Endothelial cell of umbilical vein (primary cell): ENCODE results near the gene TRAF3. TPM values are rescaled to one million over a fixed set of nuclear protein-coding genes. Genes with fewer than 3 reads are reported as not detected.

ENCODE experiments used
- BruUV-seq: library from RNA; stranded (reverse); fragments of 400-500 nt; replicated peaks from 2 replicates; lab custom pipeline; 2021; lab: Mats Ljungman, UMichigan
- CTCF ChIA-PET: fragments of 300-600, 350-600 bp; sonication (Branson Sonifier 250); formaldehyde crosslinking; loops from one replicate; lab custom pipeline; 2021; ENCODE audit warnings: antibody characterized with exemption, inconsistent platforms; lab: Charles Lee
- POLR2A ChIA-PET: fragments of 300-600, 350-600 bp; sonication (Branson Sonifier 250); formaldehyde crosslinking; loops from one replicate; lab custom pipeline; 2021; ENCODE audit warnings: antibody characterized with exemption, inconsistent platforms; lab: Charles Lee
- DNase-seq: peaks from one replicate; pipeline ENCODE4 v3.0.0-alpha.2; 2011; ENCODE audit warnings: low read depth, low spot score
- FAIRE-seq: peaks from 2 replicates; lab custom pipeline; 2011; peaks lifted over from hg19 to GRCh38; lab: Jason Lieb, UNC
- H2AFZ ChIP-seq: 2 replicates; pipeline ENCODE4 v1.6.0; 2012; ENCODE audit warnings: low read depth, low read length, control low read depth, inconsistent platforms
- H3K27ac ChIP-seq: 2 replicates; pipeline ENCODE4 v1.5.1; 2011; ENCODE audit warnings: low read depth, mild to moderate bottlenecking, control low read depth, low read length, moderate library complexity; ENCODE audit not compliant: insufficient read depth
- H3K27me3 ChIP-seq, 2 experiments: 2 replicates each; pipeline versions ENCODE4 v1.6.0 to v1.6.1; 2011; ENCODE audit warnings: low read length in 2 of 2, mixed read lengths in 1 of 2; ENCODE audit not compliant: control insufficient read depth in 2 of 2, insufficient read depth in 2 of 2
- H3K36me3 ChIP-seq, 2 experiments: 2 replicates in 1 of 2; 3 replicates in 1 of 2; pipeline ENCODE4 v1.5.1; 2011; ENCODE audit warnings: low read length in 2 of 2, mild to moderate bottlenecking in 1 of 2, moderate library complexity in 1 of 2; ENCODE audit not compliant: control insufficient read depth in 2 of 2, insufficient read depth in 2 of 2; ENCODE audit errors: extremely low read depth in 1 of 2
- H3K4me1 ChIP-seq: 3 replicates; pipeline ENCODE4 v1.5.1; 2011; ENCODE audit warnings: mild to moderate bottlenecking, low read length; ENCODE audit not compliant: control insufficient read depth, insufficient read depth; ENCODE audit errors: extremely low read depth
- H3K4me2 ChIP-seq: 2 replicates; pipeline ENCODE4 v1.6.1; 2011; ENCODE audit warnings: low read length, control low read depth, mixed read lengths; ENCODE audit not compliant: insufficient read depth
- H3K4me3 ChIP-seq, 3 experiments: fragments of 200-600 bp in 1 of 3; sonication (generic), shearing (Covaris generic) in 1 of 3; replicated peaks in 1 of 3; 2 replicates each; pipeline ENCODE4 v1.5.1; 2011 to 2016; ENCODE audit warnings: control low read depth in 3 of 3, low read length in 3 of 3, mild to moderate bottlenecking in 2 of 3, inconsistent platforms in 1 of 3, low read depth in 1 of 3, moderate library complexity in 1 of 3; ENCODE audit not compliant: insufficient read depth in 1 of 3
- H3K79me2 ChIP-seq: 2 replicates; pipeline ENCODE4 v1.6.0; 2012; ENCODE audit warnings: low read length, inconsistent platforms; ENCODE audit not compliant: control insufficient read depth, insufficient read depth
- H3K9ac ChIP-seq: replicated peaks from 2 replicates; pipeline ENCODE3; 2011; ENCODE audit warnings: low read length, control low read depth; ENCODE audit not compliant: insufficient read depth; ENCODE audit errors: extremely low read depth
- H3K9me1 ChIP-seq: replicated peaks from 3 replicates; pipeline ENCODE4 v1.6.0; 2011; ENCODE audit warnings: mild to moderate bottlenecking, low read length; ENCODE audit not compliant: control insufficient read depth, insufficient read depth; ENCODE audit errors: extremely low read depth
- H3K9me3 ChIP-seq: replicated peaks from 2 replicates; pipeline ENCODE4 v1.5.1; 2012; ENCODE audit warnings: low read length, inconsistent platforms; ENCODE audit not compliant: control insufficient read depth, insufficient read depth
- H4K20me1 ChIP-seq: replicated peaks from 2 replicates; pipeline ENCODE3; 2011; ENCODE audit warnings: mild to moderate bottlenecking, low read length; ENCODE audit not compliant: control insufficient read depth, insufficient read depth; ENCODE audit errors: extremely low read depth
- EZH2 ChIP-seq: IDR thresholded peaks from 2 replicates; pipeline ENCODE4 v1.6.1; 2012; ENCODE audit warnings: borderline replicate concordance, low read depth, mild to moderate bottlenecking, moderate library complexity, low read length, inconsistent platforms; ENCODE audit not compliant: severe bottlenecking
- FOS ChIP-seq: IDR thresholded peaks from 2 replicates; pipeline ENCODE4 v1.6.1; 2011; ENCODE audit warnings: mild to moderate bottlenecking, low read length, moderate library complexity, borderline replicate concordance; ENCODE audit not compliant: insufficient read depth
- GATA2 ChIP-seq: IDR thresholded peaks from 2 replicates; pipeline ENCODE4 v1.7.0; 2011; ENCODE audit warnings: low read depth, mild to moderate bottlenecking, moderate library complexity, mixed read lengths, low read length; ENCODE audit not compliant: insufficient read length, insufficient read depth
- JUN ChIP-seq: IDR thresholded peaks from 2 replicates; pipeline ENCODE4 v1.6.1; 2011; ENCODE audit warnings: borderline replicate concordance, low read depth; ENCODE audit not compliant: insufficient read length, insufficient read depth
- MAX ChIP-seq: IDR thresholded peaks from 2 replicates; pipeline ENCODE4 v1.6.1; 2011; ENCODE audit not compliant: insufficient read depth, insufficient read length
- MYC ChIP-seq: IDR thresholded peaks from one replicate; pipeline ENCODE4 v1.6.1; 2011; ENCODE audit warnings: mild to moderate bottlenecking, low read depth, low read length
- POLR2A ChIP-seq: IDR thresholded peaks from 2 replicates; pipeline ENCODE4 v1.6.1; 2012; ENCODE audit warnings: low read depth, mild to moderate bottlenecking, control low read depth, low read length
- POLR2AphosphoS5 ChIP-seq: IDR thresholded peaks from 2 replicates; pipeline ENCODE4 v1.6.1; 2012; ENCODE audit warnings: low read depth, mild to moderate bottlenecking, control low read depth, low read length, moderate library complexity; ENCODE audit not compliant: insufficient read depth
- dilution Hi-C: fragments of 300-500 bp; cut with MboI; formaldehyde crosslinking; loops from one replicate; pipeline ENCODE4 v1.15.0; 2019; ENCODE audit warnings: low sequenced_read_pairs; ENCODE audit not compliant: extremely low pct_ligation_motif_present
- intact Hi-C: fragments of 100-400 bp; cut with micrococcal nuclease; formaldehyde crosslinking; loops from one replicate; pipeline ENCODE4 v1.10.0; 2022
- polyA plus RNA-seq, 4 experiments: library from polyadenylated mRNA; depleted of rRNA in 3 of 4; stranded (reverse) in 3 of 4; unstranded in 1 of 4; fragments of >200 nt; gene quantifications; 2 replicates each; pipeline versions ENCODE4 v1.2.1 to v1.2.3, GENCODE V29; 2011 to 2012; ENCODE audit warnings: missing spikeins in 1 of 4
- total RNA-seq: library from RNA; stranded (reverse); gene quantifications from 2 replicates; pipeline ENCODE4 v1.2.3, GENCODE V29; 2021
- TF ChIP-seq, protein P1 (sequence below), 2 donors: IDR thresholded peaks; 1 replicate in 1 of 2; 2 replicates in 1 of 2; pipeline ENCODE4 v1.5.1; 2011; ENCODE audit warnings: low read length in 2 of 2, mild to moderate bottlenecking in 2 of 2, moderate library complexity in 2 of 2, control low read depth in 1 of 2, inconsistent platforms in 1 of 2, low read depth in 1 of 2; ENCODE audit not compliant: insufficient read depth in 1 of 2; ENCODE audit errors: extremely low read depth in 1 of 2

TRAF3 gene
- total and polyA plus RNA-seq, 2 donors (not counting 3 experiments of a cell fraction or from before 2014, with no cell fraction given) = 14.4 to 27.6 TPM

- H3K4me2 ChIP-seq = no peak overlapping the region
- H3K27me3 ChIP-seq = no peaks in the 10 kb centered on the region
- H2AFZ ChIP-seq = no peak overlapping the region
- no peak overlapping the region for H3K27ac ChIP-seq
- no peaks in the 10 kb centered on the region for H3K9me3 ChIP-seq
- no peaks in the 10 kb centered on the region for H4K20me1 ChIP-seq
- DNase-seq (no peak), FAIRE-seq (no peak)
- BruUV-seq = no TSS peak
- H3K4me1 ChIP-seq = no peaks in the 10 kb centered on the region
- ChIA-PET CTCF (interaction anchor here (0.7 to 1.3 kb wide), 3 partner anchors 255 to 512 kb away, joined by 3 to 4 read pairs (median 3); no protein-coding TSS in a partner anchor), POLR2A (no interaction called here)
- H3K9me1 ChIP-seq = no peaks in the 10 kb centered on the region
- H3K79me2 ChIP-seq = no peaks in the 10 kb centered on the region
- intact Hi-C loops = no loop called here
- TF ChIP-seq GATA2 = no peak
- no peak for TF ChIP-seq FOS
- TF ChIP-seq JUN = no peak
- no peak for TF ChIP-seq POLR2AphosphoS5
- TF ChIP-seq MAX = no peak
- TF ChIP-seq, protein P1, sequence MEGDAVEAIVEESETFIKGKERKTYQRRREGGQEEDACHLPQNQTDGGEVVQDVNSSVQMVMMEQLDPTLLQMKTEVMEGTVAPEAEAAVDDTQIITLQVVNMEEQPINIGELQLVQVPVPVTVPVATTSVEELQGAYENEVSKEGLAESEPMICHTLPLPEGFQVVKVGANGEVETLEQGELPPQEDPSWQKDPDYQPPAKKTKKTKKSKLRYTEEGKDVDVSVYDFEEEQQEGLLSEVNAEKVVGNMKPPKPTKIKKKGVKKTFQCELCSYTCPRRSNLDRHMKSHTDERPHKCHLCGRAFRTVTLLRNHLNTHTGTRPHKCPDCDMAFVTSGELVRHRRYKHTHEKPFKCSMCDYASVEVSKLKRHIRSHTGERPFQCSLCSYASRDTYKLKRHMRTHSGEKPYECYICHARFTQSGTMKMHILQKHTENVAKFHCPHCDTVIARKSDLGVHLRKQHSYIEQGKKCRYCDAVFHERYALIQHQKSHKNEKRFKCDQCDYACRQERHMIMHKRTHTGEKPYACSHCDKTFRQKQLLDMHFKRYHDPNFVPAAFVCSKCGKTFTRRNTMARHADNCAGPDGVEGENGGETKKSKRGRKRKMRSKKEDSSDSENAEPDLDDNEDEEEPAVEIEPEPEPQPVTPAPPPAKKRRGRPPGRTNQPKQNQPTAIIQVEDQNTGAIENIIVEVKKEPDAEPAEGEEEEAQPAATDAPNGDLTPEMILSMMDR (IDR thresholded peaks at IDR 0.05; ENCODE audit: extremely low read depth in 1 of 2, insufficient read depth in 1 of 2, low read depth in 1 of 2, low read length in 2 of 2) = no peak
- TF ChIP-seq POLR2A = no peak
- no peak for TF ChIP-seq EZH2
- TF ChIP-seq MYC = no peak
- dilution Hi-C loops = no loop called here
- H3K36me3 ChIP-seq = peaks cover 32 to 72% of the 10 kb centered on the region in 2 experiments
- no peak overlapping the region for H3K9ac ChIP-seq
- H3K4me3 ChIP-seq = no peak overlapping the region
Observed at GRCh38 chr14:102949801-102950451, 172.7 kb downstream of the TRAF3 start.
